BJ (cell line): ENCODE measurements around the gene BLACAT1. TPM values are rescaled to one million over a fixed set of nuclear protein-coding genes. Genes with fewer than 3 reads are reported as not detected.

Experiments used
- CTCF ChIA-PET: fragments of 350-600 bp; formaldehyde crosslinking; extraction: SDS; loops from one replicate; lab custom pipeline; 2021; ENCODE audit warnings: antibody characterized with exemption, inconsistent platforms; lab: Yijun Ruan, JAX
- POLR2A ChIA-PET: fragments of 300-600 bp; sonication (Branson Sonifier 250); formaldehyde crosslinking; extraction: SDS; loops from one replicate; lab custom pipeline; 2021; ENCODE audit warnings: antibody characterized with exemption; lab: Charles Lee
- DNase-seq: peaks from one replicate; pipeline ENCODE4 v3.0.0-alpha.2; 2011; ENCODE audit warnings: low read depth
- H3K27me3 ChIP-seq: 2 replicates; pipeline ENCODE4 v1.6.0; 2011; ENCODE audit warnings: low read length; ENCODE audit not compliant: control insufficient read depth, insufficient read depth
- H3K36me3 ChIP-seq: 2 replicates; pipeline ENCODE4 v1.5.1; 2011; ENCODE audit warnings: low read length; ENCODE audit not compliant: control insufficient read depth, insufficient read depth
- H3K4me3 ChIP-seq: 2 replicates; pipeline ENCODE4 v1.5.1; 2011; ENCODE audit warnings: low read depth, mild to moderate bottlenecking, control low read depth, low read length
- CTCF ChIP-seq: IDR thresholded peaks from 2 replicates; pipeline ENCODE4 v1.5.1; 2011; ENCODE audit warnings: low read depth, mild to moderate bottlenecking, control low read depth, inconsistent platforms, low read length, moderate library complexity; ENCODE audit not compliant: insufficient read depth
- polyA plus RNA-seq: library from polyadenylated mRNA; depleted of rRNA; stranded (reverse); fragments of >200 nt; gene quantifications from 2 replicates; pipeline ENCODE4 v1.2.3, GENCODE V29; 2011

The BLACAT1 gene
- polyA plus RNA-seq, 1 experiment: 0.02 TPM

- POLR2A ChIA-PET: no interaction called here
- H3K36me3 ChIP-seq: no peaks in the 10 kb centered on the region
- H3K27me3 ChIP-seq: peaks cover 30% of the 10 kb centered on the region
- CTCF ChIA-PET: interaction anchor here (0.6 to 4.1 kb wide), 21 partner anchors 8 to 1447 kb away, joined by 3 to 29 read pairs (median 5); partner anchors contain the start of genes KLHDC8A and LEMD1
- TF ChIP-seq CTCF: peak; percentile 84
- H3K4me3 ChIP-seq: peak overlapping the region; percentile 32
- DNase-seq: no peak
Observed at GRCh38 chr1:205430696-205431305, 25.0 kb downstream of the BLACAT1 start.

- ChIA-PET CTCF (interaction anchor here (0.6 to 4.1 kb wide), 20 partner anchors 8 to 1446 kb away, joined by 3 to 29 read pairs (median 5); partner anchors contain the start of genes KLHDC8A and LEMD1), POLR2A (no interaction called here)
- Histone ChIP-seq H3K36me3 (no peaks in the 10 kb centered on the region), H3K4me3 (peak overlapping the region; percentile 32), H3K27me3 (peaks cover 31% of the 10 kb centered on the region)
- TF ChIP-seq CTCF: no peak
- DNase-seq: no peak
Observed at GRCh38 chr1:205429762-205430695, 25.8 kb downstream of the BLACAT1 start.

- Histone ChIP-seq H3K27me3 (peaks cover 24% of the 10 kb centered on the region), H3K4me3 (no peak overlapping the region), H3K36me3 (no peaks in the 10 kb centered on the region)
- CTCF ChIA-PET: interaction anchor here (0.7 to 1.7 kb wide), 5 partner anchors 14 to 71 kb away, joined by 3 to 7 read pairs (median 3); no protein-coding TSS in a partner anchor
- TF ChIP-seq CTCF: no peak
- DNase-seq: no peak
- POLR2A ChIA-PET: no interaction called here
Observed at GRCh38 chr1:205424901-205425600, 30.8 kb downstream of the BLACAT1 start.

DNA sequence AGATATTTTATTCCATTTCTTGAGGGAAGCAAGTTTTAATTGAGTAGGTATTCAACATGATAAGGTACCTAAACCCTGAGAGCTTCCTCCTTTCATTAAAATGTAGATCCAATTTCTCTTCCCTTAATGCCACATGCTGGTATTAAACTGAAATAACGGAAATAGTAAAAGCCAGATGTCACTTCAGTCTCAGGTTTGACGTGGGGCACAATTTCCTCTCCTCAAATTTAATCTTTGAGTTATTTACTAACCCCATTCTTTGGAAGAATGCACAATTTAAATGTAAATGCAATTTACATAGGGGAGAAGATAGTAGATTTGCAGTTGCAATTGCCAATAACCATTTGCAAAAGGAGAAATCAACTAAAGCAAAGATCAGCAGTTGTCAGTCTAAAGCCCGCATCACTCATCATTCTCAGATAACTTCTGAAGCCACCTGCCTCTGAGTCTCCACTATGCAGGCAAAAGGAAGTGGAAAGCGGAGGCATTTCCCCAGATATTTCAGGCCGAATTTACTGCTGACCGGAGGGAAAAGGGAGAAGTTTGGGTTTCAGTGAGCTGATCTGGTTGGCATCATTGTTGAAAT, 31.9 kb downstream of the BLACAT1 start:
- DNase-seq: no peak
- Histone ChIP-seq H3K36me3 (no peaks in the 10 kb centered on the region), H3K27me3 (peaks cover 24% of the 10 kb centered on the region), H3K4me3 (no peak overlapping the region)
- ChIA-PET CTCF (interaction anchor here (1.2 to 1.7 kb wide), 3 partner anchors 15 to 69 kb away, joined by 3 to 7 read pairs (median 5); no protein-coding TSS in a partner anchor), POLR2A (no interaction called here)
- TF ChIP-seq CTCF: no peak
